GM10847 (cell line): ENCODE data around the gene ZNF426.

Experiments
- POLR2A ChIP-seq: IDR thresholded peaks from 2 replicates; pipeline ENCODE4 v1.6.1; 2011; ENCODE audit not compliant: insufficient read length; ENCODE audit errors: extremely low read depth

The ZNF426 gene

DNA sequence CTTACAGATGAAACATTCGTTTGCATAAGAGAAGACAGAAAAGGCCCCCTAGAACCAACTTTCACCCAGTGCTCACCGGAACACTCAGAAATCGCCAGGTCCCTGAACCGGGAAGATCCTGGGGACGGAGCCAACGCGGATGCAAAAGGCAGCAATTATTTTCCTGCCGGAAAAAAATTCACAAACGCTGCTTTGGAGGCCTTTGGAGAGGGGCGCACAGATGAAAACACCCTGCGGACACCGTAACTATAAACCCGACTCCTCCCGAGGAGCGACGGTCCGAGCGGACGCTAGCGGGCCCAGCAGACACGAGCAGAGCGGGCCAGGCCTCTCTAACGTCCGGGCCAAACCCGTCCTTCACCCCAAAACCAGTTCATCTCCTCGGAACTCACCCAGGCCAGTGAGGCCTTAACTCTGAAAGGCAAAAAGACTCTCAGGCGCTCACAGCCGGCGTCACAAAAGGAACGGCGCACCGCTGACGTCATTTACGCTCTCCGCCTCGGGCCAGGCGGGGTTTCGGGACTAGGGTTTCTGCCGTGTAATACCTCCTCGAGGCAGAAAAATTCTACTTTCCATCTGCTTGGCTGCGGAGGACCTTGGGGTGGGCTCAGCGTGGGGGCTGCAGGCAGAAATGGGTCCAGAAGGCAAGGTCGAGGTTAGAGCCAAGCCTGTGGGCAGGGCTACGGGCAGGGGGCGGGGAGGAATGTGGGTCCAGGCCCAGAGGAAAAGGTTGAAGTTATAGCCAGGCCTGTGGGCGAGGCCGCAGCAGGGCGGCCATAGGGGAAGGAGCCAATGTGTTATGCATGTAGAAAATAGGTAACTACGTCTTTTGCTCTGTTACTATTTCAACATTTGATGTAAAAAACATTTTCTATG lies at the start of gene ZNF426:
Gene ZNF426 (minus strand): TSS at position 463 of the 876 bp plus-strand sequence. CDS start 2,413 bp downstream, outside the sequence.
- TF ChIP-seq POLR2A, result peak; percentile 37

DNA sequence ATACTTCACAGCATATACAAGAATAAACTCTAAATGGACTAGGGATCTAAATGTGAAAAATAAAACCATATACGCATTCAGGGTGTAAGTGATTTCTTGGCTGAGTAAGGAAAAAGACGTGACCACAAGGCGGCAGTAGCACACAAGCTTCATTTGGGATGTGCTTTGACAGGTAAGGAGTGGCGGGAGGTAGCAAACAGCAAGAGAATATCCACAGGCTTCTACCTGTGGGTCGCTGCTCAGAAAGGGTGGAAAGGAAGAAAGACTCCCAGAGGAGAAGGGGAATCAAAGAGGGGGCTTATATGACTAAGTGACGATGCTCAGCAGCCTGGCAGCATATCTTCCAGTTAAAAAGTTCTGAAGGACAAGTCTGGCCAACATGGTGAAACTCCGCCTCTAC lies 48.3 kb upstream of the ZNF426 start:
- no peak for TF ChIP-seq POLR2A

DNA sequence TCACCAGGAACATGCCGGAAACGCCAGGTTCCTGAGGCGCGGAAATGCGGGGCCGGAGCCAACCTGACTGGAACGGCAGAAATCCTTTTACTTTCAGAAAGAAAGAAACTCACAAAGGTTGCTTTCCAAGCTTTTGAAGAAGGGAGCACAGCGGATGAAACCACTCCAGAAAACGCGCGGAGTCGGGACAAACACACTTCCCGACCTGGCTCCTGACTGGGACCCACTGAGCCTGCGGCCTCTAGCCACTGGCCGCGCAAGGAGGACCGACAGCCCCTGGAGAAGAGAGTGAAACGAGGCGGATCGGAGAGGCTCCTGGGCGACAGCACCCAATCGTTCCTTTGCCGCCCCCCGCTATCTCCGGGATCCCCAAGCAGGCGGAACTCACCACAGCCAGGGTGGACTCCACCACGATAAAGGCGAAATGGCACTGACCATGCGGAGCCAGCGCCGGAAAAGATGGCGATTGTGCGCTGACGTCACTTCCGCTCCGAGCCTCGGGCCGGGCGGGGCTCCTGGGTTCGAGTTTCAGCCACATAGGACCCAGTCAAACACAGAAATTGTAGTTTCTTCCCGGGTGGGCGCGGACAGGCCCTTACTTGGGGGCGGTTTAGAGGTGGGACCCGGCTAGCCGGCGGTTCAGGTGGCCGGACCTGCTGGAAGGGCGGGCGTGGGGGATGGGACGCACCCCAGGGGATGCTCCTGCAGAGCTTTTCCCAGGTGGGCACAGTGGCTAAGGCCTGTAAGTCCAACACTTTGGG lies 45.8 kb upstream of the ZNF426 start, which contains the start of gene ZNF121:
Gene ZNF121 (minus strand): TSS at position 432 of the 761 bp plus-strand sequence. CDS start 16,407 bp downstream, outside the sequence.
- TF ChIP-seq POLR2A, result peak; percentile 83

DNA sequence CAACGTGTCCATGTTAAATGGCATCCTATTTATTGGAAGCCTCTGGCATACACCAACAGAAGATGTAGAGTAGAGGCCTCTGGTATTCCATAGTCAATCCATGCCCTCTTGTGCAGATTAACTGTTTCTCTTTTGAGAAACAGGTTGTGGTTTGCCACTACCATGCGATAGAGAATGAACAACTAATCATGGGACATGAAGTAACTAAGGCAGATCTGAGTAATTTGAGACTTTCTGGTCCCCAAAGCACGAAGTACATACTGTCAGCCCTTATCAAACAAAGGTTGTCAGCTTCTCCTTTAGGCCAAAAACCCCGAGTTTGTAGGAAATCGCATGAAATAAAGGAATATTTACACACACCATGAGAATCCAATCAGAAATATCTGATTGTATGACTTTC lies 42.3 kb upstream of the ZNF426 start:
- TF ChIP-seq POLR2A, result no peak

DNA sequence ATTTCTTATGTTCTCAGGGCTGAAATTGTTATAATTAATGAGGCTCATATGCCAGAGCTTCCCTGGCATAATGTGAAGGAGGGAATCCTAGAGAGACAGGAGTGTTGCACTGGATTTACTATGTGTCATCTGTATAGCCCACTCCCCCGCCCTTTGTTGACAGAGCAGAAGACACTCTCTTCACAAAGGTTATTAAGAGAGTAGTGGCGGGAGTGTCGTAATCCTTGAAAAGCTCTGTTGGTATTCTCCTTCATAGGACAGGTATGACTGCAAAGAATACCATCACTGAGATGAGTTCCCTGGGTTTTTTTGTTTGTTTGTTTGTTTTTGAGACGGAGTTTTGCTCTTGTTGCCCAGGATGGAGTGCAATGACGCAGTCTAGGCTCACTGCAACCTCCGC lies 31.8 kb upstream of the ZNF426 start:
- no peak for TF ChIP-seq POLR2A

DNA sequence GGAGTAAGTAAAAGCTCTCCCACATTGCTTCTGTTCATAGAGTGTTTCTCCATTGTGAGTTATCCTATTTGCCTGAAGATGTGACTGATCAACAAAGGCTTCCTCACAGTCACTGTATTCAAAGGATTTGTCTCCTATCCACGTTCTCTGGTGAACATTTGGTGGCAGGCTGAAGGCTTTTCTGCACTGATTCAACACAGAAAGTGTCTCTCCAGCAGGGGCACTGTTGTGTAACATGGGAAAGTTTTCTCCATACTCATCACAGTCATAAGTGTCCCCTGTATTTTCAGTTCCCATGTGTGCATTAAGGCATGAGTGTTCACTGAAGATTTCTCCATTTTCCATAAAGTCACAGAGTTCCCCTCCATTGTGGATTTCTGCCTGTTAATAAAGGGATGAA lies 28.3 kb upstream of the ZNF426 start:
- no peak for TF ChIP-seq POLR2A

DNA sequence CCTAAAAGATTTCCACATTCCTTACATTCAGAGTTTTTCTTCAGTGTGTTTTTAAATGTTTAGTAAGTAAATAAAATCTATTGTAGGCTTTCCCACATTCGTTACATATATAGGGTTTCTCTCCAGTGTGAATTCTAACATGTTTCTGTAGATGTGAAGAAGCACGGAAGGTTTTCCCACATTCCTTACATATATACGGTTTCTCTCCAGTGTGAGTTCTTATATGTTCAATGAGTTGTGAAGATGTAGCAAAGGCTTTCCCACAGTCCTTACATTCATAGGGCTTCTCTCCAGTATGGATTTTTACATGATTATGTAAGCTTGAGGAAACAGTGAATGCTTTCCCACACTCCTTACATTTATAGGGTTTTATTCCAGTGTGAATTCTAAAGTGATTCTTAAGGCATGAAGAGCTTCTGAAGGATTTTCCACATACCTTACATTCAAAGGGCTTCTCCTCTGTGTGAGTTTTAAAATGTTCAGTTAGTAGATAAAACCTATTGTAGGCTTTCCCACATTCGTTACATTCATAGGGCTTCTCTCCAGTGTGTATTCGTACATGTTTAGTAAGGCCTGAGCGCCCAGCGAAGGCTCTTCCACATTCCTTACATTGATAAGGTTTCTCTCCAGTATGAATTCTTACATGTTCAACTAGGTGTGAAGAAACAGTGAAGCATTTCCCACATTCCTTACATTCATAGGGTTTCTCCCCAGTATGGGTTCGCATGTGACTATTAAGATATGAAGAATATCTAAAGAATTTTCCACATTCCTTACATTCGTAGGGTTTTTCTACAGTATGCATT lies 27.7 kb upstream of the ZNF426 start:
- no peak for TF ChIP-seq POLR2A

DNA sequence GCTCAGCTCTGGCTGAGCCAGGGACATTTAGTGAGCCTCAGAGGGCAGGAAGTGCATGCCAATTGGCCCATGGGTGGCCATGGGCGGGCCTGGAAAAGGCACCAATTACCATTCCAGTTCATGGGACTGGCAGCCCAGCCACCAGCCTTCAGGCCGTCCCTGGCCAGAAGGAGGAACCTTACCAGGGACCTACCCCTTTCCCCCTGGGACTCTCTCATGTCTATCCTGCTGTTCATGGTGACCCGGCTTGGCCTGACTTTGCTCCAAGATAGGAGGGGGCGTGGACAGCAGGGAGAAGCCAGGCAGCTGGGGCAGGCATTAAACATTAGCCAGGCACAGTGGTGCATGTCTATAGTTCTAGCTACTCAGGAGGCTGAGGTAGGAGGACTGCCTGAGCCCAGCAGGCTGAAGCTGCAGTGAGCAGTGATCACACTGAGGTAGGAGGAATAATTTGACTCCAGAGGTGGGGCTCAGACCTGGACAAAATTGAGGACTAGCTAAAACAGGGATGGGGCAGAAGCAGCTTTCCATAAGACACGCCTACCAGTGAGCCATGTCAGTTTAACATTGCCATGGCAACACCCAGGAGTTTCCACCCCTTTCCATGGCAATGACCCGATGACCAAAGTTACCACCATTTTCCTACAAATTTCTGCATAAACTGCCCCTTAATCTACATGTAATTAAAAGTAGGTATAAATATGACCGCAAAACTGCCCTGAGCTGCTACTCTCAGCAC lies 14.3 kb upstream of the ZNF426 start:
- no peak for TF ChIP-seq POLR2A

DNA sequence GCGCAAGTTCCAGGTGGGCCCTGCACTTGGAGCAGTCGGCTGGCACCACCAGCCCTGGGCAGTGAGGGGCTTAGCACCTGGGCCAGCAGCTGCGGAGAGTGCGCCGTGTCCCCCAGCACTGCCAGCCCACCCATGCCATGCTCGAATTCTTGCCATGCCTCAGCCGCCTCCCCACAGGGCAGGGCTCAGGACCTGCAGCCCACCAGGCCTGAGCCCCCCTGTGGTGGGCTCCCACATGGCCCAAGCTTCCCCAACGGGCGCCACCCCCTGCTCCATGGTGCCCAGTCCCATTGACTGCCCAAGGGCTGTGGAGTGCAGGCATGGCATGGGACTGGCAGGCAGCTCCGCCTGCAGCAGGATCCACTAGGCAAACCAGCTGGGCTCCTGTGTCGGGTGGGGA lies 9.4 kb upstream of the ZNF426 start:
- TF ChIP-seq POLR2A, result no peak

DNA sequence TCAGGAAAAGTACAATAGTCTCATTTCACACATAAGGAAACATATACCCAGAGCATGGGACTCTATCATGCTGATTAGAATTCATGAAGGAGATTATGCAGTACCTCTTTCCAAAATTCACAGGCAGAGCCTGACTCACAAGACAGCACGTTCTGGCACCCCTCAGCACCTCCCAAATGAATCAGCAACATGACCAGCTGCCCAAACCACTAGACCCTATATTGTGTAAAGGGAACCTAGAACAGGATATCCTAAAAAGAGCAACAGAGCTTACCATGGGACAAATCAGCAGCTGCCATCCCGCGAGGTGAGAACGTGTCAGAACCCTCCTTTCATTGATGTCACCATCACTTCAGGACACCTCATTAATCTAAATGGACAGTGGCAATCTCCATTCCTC lies 2.5 kb downstream of the ZNF426 start:
- TF ChIP-seq POLR2A, result no peak

DNA sequence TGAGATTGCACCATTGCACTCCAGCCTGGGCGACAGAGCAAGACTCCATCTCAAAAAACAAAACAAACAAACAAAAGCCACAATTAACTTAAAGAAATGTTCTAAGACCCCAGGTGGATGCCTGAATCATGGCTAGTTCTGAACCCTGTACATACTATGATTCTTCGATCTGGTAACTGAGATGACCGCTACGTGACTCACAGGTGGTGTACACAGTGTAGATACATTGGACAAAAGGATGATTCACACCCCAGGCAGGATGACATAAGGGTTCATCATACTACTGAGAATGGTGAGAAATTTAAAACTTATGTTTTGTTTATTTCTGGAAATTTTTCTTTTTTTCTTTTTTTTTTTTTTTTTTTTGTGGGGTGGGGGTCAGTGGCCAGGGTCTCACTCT lies 6.5 kb downstream of the ZNF426 start:
- TF ChIP-seq POLR2A, result no peak

DNA sequence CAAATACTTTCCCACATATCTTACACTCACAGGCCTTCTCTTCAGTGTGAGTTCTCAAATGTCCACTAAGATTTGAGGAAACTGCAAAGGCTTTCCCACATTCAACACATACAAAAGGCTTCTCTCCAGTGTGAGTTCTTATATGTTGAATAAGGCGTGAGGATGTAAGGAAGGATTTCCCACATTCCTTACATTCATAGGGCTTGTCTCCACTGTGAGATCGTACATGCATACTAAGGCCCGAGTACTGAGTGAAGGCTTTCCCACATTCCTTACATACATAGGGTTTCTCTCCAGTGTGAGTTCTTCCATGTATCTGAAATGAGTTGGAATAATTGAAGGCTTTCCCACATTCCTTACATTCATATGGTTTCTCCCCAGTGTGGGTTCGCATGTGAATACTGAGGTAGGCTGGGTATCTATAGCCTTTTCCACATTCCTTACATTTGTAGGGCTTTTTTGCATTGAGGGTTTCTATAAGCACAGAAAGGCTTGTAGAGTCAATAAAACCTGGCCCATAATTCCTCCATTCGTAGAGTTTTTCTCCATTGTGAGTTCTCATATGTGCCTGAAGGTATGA lies 9.6 kb downstream of the ZNF426 start:
- TF ChIP-seq POLR2A, result no peak

DNA sequence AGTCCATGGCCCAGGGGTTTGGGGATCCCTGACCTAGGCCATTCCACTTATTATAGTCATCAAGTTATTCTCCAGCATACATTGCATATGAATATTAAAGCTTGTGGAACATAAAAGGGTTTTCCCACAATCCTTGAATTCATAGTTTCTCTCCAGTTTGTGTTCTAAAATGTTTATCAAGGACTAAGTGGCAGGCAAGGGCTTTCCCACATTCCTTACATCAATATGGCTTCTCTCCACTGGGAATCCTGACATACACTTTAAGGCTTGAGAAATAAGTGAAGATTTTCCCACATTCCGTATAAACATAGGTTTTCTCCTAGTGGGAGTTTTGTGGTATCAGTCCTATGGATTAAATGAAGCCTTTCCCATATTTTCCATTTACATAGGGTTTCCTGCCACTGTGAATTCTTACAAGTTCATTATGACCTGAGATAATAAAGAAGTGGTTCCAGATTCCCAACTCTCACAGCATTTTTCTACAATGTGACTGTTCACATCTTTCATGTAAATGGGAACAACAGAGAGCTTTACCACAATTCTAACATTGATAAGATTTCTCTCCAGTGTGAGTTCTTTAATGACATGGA lies 14.5 kb downstream of the ZNF426 start:
- no peak for TF ChIP-seq POLR2A

DNA sequence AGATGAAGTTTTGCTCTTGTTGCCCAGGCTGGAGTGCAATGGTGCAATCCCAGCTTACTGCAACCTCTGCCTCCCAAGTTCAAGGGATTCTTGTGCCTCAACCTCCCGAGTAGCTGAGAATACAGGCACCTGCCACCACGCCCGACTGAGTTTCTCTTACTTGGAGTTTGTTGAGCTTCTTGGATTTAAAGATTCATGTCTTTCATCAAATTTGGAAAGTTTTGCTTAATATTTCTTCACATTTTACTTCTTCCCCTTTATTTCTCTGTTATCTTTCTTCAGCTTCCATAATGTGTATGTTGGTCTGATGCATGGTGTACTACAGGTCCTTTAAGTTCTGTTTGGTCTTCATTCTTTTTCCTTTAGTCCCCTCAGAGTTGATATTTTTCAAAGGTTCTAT lies 31.2 kb downstream of the ZNF426 start:
- no peak for TF ChIP-seq POLR2A

DNA sequence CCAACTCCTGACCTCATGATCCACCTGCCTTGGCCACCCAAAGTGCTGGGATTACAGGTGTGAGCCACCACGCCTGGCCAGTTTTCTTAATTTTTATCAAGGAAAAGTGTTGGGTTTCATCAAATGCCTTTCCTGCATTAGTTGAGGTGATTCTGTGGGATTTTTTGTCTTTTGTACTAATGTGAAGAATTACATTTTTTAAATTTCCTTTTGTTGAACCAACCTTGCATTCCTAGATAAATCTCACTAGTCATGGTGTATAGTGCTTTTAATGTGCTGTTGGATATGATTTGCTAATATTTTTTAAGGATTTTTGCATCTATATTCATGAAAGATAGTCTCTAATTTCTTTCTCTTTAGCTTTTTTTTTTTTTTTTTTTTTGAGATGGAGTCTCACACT lies 37.6 kb downstream of the ZNF426 start:
- TF ChIP-seq POLR2A, result no peak
